ENCODE results near the gene BLMH.

DNA sequence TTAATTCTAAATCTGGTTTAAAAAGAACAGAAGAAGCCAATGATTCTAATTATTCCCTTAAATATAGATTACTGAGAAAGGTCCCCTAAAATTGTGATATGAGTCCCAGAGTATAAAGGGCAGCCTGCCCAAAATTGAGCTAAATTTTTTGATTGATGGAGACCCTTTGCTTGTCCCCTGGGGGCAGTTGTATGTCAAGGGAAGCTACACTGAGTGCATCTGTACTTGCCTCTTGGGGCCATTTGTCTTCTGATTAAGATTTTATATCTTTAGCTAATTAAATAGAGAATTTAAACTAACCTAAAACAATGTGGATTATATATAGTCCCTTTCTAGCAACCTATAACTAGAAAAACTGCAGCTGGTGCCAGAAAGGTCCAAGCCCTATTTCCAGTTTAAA, 12.6 kb downstream of the BLMH start:
- TF ChIP-seq, protein P1, sequence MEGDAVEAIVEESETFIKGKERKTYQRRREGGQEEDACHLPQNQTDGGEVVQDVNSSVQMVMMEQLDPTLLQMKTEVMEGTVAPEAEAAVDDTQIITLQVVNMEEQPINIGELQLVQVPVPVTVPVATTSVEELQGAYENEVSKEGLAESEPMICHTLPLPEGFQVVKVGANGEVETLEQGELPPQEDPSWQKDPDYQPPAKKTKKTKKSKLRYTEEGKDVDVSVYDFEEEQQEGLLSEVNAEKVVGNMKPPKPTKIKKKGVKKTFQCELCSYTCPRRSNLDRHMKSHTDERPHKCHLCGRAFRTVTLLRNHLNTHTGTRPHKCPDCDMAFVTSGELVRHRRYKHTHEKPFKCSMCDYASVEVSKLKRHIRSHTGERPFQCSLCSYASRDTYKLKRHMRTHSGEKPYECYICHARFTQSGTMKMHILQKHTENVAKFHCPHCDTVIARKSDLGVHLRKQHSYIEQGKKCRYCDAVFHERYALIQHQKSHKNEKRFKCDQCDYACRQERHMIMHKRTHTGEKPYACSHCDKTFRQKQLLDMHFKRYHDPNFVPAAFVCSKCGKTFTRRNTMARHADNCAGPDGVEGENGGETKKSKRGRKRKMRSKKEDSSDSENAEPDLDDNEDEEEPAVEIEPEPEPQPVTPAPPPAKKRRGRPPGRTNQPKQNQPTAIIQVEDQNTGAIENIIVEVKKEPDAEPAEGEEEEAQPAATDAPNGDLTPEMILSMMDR (IDR thresholded peaks at IDR 0.05): no peak
- TF ChIP-seq POLR2AphosphoS5 (IDR thresholded peaks at IDR 0.05): no peak
- no peak for TF ChIP-seq POLR2A (IDR thresholded peaks at IDR 0.05)
- no peak for TF ChIP-seq EP300 (IDR thresholded peaks at IDR 0.05)
